Lung (tissue), 16 donors: ENCODE results near the gene DYNC2LI1. TPM values are rescaled to one million over a fixed set of nuclear protein-coding genes. Genes with fewer than 3 reads are reported as not detected.
A peak's percentile ranks its signal among the peaks of the same experiment; 100 is the strongest.
"Not testable (repeated sequence)": the region's sequence is repeated elsewhere in the genome, so short reads cannot be mapped to it uniquely, and the experiment has no call there.

Source experiments
- ATAC-seq: fragments of 200-7000 bp; cut with Tn5 transposase; one replicate; pipeline ENCODE4 v1.9.1; 2020; ENCODE audit warnings: moderate number of reproducible peaks; ENCODE audit not compliant: insufficient read depth, low FRiP score
- DNase-seq, 3 donors: peaks; one replicate each; pipeline ENCODE4 v3.0.0-alpha.2; 2013 to 2017
- H3K27ac ChIP-seq, 2 donors: one replicate each; pipeline ENCODE4 v1.5.1; 2013; ENCODE audit warnings: mild to moderate bottlenecking in 2 of 2, moderate library complexity in 2 of 2, control low read depth in 1 of 2, inconsistent platforms in 1 of 2, low read depth in 1 of 2, low read length in 1 of 2
- H3K27me3 ChIP-seq, 3 donors: one replicate each; pipeline ENCODE4 v1.5.1; 2013; ENCODE audit warnings: low read length in 2 of 3; ENCODE audit not compliant: control insufficient read depth in 3 of 3, insufficient read depth in 3 of 3
- H3K36me3 ChIP-seq, 4 donors: one replicate each; pipeline ENCODE4 v1.5.1; 2013; ENCODE audit warnings: low read length in 4 of 4, mild to moderate bottlenecking in 1 of 4, moderate library complexity in 1 of 4; ENCODE audit not compliant: control insufficient read depth in 4 of 4, insufficient read depth in 4 of 4
- H3K4me1 ChIP-seq, 5 donors: one replicate each; pipeline ENCODE4 v1.5.1; 2013; ENCODE audit warnings: low read length in 5 of 5, mild to moderate bottlenecking in 2 of 5, moderate library complexity in 1 of 5; ENCODE audit not compliant: control insufficient read depth in 5 of 5, insufficient read depth in 5 of 5
- H3K4me3 ChIP-seq: one replicate; pipeline ENCODE4 v1.5.1; 2013; ENCODE audit warnings: mild to moderate bottlenecking, control low read depth, moderate library complexity
- H3K9ac ChIP-seq, 2 donors: one replicate each; pipeline ENCODE4 v1.5.1; 2013; ENCODE audit warnings: low read length in 2 of 2, control low read depth in 1 of 2; ENCODE audit not compliant: insufficient read depth in 1 of 2
- H3K9me3 ChIP-seq, 4 donors: one replicate each; pipeline ENCODE4 v1.5.1; 2013; ENCODE audit warnings: low read length in 3 of 4, mild to moderate bottlenecking in 1 of 4, moderate library complexity in 1 of 4; ENCODE audit not compliant: control insufficient read depth in 4 of 4, insufficient read depth in 3 of 4
- WGBS, 2 donors: extraction: QIAGEN DNeasy Blood & Tissue Kit; methylation state at CpG; one replicate each; pipeline ENCODE4 v1.1.7; 2013; 5-methylcytosine and 5-hydroxymethylcytosine counted together
- long read RNA-seq, 5 donors: transcript quantifications; one replicate each; lab custom pipeline, GENCODE V29; 2026
- polyA plus RNA-seq, 2 donors: library from polyadenylated mRNA; stranded (reverse); fragments of 200-250 nt; gene quantifications; one replicate each; pipeline ENCODE4 v1.2.1, GENCODE V29; 2013
- total RNA-seq, 2 donors: library from RNA; depleted of rRNA in 1 of 2; stranded (reverse); fragments of >200 nt in 1 of 2; gene quantifications; one replicate each; pipeline ENCODE4 v1.2.1, GENCODE V29; 2014 to 2021
- TF ChIP-seq, protein P1 (sequence below): IDR thresholded peaks from 2 replicates; pipeline ENCODE4 v1.5.1; 2012; ENCODE audit warnings: mild to moderate bottlenecking; ENCODE audit errors: control extremely low read depth, extremely low read depth
- donor health status: control.
- donor health status: control.
- donor health status: Bipolar disorder and iron deficiency.
- donor health status: healthy.
- donor health status: DM: yes; HTN: yes; CAD: no.

The DYNC2LI1 gene
- total RNA-seq (10 to 100 TPM; 21.3 to 99.7 TPM), polyA plus RNA-seq (10 to 100 TPM; 15.4 to 28.5 TPM)
- long read RNA-seq, donor 1, transcript DYNC2LI1-210 (13 exons, 1,346 nt): major isoform, 6 of 13 reads
- long read RNA-seq, donor 1, transcript DYNC2LI1-201 (13 exons, 1,399 nt): minor isoform, 5 of 13 reads
- long read RNA-seq, donor 1, partial matches to known transcripts: 0 of 13 reads
- long read RNA-seq, donor 1, other reads (novel, unspliced or antisense): 0 of 13 reads
- long read RNA-seq, donor 2, partial matches to known transcripts: 0 of 8 reads
- long read RNA-seq, donor 2, other reads (novel, unspliced or antisense): 0 of 8 reads
- long read RNA-seq, donor 3, transcript DYNC2LI1-204 (6 exons, 1,133 nt): major isoform, 5 of 14 reads
- long read RNA-seq, donor 3, transcript DYNC2LI1-210 (13 exons, 1,346 nt): major isoform, 5 of 14 reads
- long read RNA-seq, donor 3, partial matches to known transcripts: 0 of 14 reads
- long read RNA-seq, donor 3, other reads (novel, unspliced or antisense): 0 of 14 reads
- long read RNA-seq, donor 4, partial matches to known transcripts: 0 of 4 reads
- long read RNA-seq, donor 4, other reads (novel, unspliced or antisense): 0 of 4 reads
- long read RNA-seq, donor 5, transcript DYNC2LI1-201 (13 exons, 1,399 nt): major isoform, 9 of 31 reads
- long read RNA-seq, donor 5, transcript DYNC2LI1-210 (13 exons, 1,346 nt): minor isoform, 6 of 31 reads
- long read RNA-seq, donor 5, transcript DYNC2LI1-204 (6 exons, 1,133 nt): minor isoform, 8 of 31 reads
- long read RNA-seq, donor 5, partial matches to known transcripts: 5 of 31 reads
- long read RNA-seq, donor 5, other reads (novel, unspliced or antisense): 0 of 31 reads

DNA sequence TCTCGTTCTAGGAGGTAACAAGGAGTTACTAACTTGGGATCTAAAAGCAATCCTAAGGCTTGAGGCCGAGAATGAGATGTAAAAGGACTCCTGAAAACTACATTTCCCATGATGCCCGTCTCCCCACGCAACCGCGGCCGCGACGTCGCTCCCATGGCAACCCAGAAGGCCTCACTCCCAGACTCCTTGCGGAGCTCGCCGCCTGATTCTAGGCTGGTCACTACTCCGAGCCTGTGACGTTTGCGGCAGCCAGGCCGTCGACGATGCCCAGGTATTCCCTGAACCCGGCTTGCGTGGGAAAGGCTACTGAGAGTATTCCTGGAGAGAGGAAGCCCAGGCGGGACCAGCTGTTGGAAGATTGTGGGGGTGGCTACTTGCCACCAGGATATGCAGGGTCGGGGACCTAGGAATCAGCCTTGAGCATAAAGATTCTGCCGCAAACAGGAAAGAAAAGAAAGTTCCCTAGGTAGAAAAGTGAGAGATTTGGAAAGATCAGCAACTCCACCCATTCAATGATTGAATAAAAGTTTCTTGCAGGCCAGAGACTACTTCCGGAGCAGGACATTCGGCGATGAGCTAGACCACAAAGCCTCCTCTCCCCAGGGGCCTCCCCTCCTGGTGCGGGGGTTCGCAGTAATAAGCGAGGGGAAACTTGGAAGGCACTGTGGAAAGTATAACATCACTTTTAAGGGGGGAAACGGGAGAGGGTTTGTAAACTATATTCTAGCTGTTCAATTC lies at the start of gene DYNC2LI1:
TSS of gene DYNC2LI1 (plus strand) at position 164 of the 738 bp plus-strand sequence. CDS start at position 264, 100 bp downstream.
- no peaks in the 10 kb centered on the region for H3K9me3 ChIP-seq
- DNase-seq: peak; percentile 94 to 97 (median 97)
- peak within 1 kb of the TSS; percentile 69 for H3K4me3 ChIP-seq
- peak within 1 kb of the TSS; percentile 76 to 90 for H3K27ac ChIP-seq
- H3K36me3 ChIP-seq: peaks cover 4 to 9% (median 7%) of the 10 kb centered on the region in 4 donors
- H3K27me3 ChIP-seq: no peaks in the 10 kb centered on the region
- TF ChIP-seq, protein P1, sequence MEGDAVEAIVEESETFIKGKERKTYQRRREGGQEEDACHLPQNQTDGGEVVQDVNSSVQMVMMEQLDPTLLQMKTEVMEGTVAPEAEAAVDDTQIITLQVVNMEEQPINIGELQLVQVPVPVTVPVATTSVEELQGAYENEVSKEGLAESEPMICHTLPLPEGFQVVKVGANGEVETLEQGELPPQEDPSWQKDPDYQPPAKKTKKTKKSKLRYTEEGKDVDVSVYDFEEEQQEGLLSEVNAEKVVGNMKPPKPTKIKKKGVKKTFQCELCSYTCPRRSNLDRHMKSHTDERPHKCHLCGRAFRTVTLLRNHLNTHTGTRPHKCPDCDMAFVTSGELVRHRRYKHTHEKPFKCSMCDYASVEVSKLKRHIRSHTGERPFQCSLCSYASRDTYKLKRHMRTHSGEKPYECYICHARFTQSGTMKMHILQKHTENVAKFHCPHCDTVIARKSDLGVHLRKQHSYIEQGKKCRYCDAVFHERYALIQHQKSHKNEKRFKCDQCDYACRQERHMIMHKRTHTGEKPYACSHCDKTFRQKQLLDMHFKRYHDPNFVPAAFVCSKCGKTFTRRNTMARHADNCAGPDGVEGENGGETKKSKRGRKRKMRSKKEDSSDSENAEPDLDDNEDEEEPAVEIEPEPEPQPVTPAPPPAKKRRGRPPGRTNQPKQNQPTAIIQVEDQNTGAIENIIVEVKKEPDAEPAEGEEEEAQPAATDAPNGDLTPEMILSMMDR: no peak
- 0 to 1% methylated on average over 31 of the region's 31 CpGs for WGBS, 2 donors
- H3K9ac ChIP-seq: peak within 1 kb of the TSS; percentile 98 to 99
- H3K4me1 ChIP-seq: peaks cover 0 to 19% (median 4%) of the 10 kb centered on the region in 5 donors
- peak; percentile 99 for ATAC-seq

DNA sequence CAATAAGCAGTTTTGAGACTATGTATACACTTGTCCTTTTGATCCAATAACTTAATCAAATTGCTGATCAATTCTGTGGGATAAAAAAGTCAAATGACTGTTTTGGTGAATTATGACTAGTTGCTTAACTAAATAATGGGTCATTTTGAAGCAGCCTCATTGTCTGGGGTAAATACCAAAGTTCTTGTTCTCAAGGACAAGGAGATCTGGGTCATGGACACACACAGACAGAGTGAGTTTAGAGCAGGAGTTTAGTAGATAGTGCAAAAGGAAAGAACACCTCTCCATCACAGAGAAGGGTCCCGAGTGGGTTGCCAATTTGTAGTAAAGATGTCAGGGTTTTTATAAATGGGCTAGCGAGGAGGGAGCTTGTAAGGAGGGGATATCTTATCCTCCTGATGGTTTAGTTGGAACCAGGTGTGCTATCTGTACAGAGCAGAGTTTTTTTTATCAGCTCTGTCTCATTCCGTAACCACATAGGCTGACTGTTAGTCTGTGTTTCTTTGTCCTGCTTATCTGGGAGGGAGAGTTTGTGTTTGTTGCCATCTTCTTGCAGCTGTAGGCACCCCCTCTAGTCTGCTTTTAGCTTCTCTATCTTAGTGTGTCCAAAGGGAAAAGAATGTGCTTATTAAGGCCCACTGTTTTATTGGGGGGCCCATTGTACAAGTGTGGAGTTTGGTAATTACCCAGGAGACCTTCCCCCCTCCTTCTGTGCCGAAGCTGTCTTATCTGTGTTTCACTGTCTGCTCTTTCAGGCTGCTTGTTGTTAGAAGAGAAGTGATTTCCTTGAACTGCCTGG lies 48.9 kb upstream of the DYNC2LI1 start:
- H3K4me1 ChIP-seq: peaks cover 0 to 12% (median 2%) of the 10 kb centered on the region in 5 donors
- H3K9ac ChIP-seq: peak overlapping the region in 1 of 2 donors; percentile 55
- H3K27me3 ChIP-seq: no peaks in the 10 kb centered on the region
- TF ChIP-seq, protein P1: no peak
- H3K27ac ChIP-seq: no peak overlapping the region
- no peaks in the 10 kb centered on the region for H3K9me3 ChIP-seq
- WGBS, 2 donors: 64 to 73% methylated on average over 4 of the region's 4 CpGs
- DNase-seq: peak; percentile 13 to 43 (median 30)
- peaks cover 0 to 40% (median 9%) of the 10 kb centered on the region in 4 donors for H3K36me3 ChIP-seq
- no peak for ATAC-seq
- H3K4me3 ChIP-seq: no peak overlapping the region

DNA sequence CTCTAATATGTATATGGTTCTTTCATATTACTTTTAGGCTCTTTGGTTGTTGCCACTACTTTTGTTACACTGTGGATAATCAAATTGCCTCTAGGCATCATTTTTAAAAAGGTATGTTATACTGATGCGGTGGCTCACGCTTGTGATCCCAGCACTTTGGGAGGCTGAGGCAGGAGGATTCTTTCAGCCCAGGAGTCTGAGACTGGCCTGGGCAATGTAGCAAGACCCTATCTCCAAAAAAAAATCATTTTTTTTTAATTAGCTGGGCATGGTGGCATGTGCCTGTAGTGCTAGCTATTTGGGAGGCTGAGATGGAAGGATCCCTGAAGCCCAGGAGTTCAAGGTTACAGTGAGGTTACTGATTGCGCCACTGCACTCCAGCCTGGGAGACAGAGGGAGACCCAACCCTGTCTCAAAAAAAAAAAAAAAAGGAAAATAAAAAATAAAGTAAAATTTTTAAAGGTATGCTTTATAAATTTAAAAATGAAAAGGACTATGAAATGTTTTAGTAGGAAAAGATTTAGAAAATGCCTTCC lies 48.1 kb upstream of the DYNC2LI1 start:
- ATAC-seq: no peak
- no peak overlapping the region for H3K9ac ChIP-seq
- H3K27ac ChIP-seq: no peak overlapping the region
- H3K4me1 ChIP-seq: peaks cover 0 to 13% (median 2%) of the 10 kb centered on the region in 5 donors
- WGBS, 2 donors: 93 to 96% methylated on average over 3 of the region's 3 CpGs
- H3K9me3 ChIP-seq: no peaks in the 10 kb centered on the region
- no peak overlapping the region for H3K4me3 ChIP-seq
- H3K36me3 ChIP-seq: peaks cover 0 to 38% (median 10%) of the 10 kb centered on the region in 4 donors
- DNase-seq: no peak
- no peaks in the 10 kb centered on the region for H3K27me3 ChIP-seq
- TF ChIP-seq, protein P1: no peak

DNA sequence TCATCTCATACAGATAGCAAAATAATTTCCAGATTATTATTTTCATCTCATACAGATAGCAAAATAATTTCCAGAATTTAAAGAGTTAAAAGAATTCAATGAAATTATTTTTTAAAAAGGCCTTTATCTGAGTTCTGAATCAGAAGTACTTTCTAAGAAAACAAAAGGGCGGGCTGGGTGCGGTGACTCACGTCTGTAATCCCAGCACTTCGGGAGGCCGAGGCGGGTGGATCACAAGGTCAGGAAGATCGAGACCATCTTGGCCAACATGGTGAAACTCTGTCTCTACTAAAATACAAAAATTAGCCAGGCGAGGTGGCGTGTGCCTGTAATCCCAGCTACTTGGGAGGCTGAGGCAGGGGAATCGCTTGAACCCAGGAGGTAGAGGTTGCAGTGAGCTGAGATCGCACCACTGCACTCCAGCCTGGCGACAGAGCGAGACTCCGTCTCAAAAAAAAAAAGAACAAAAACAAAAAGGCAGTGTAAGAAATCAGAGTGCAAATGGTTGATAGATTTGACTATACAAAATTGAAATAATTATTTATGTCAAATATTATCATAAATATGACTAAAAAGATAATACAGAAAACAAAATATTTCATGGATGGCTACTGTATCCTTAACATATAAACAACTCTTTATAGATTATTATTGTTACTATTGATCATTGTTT lies 46.7 kb upstream of the DYNC2LI1 start:
- 74 to 76% methylated on average over 11 to 14 of the region's 14 CpGs for WGBS, 2 donors
- not testable (repeated sequence) for ATAC-seq

More for the DNA sequence above, 46.7 kb upstream of the DYNC2LI1 start:
- Histone ChIP-seq H3K9ac (peak overlapping the region in 1 of 2 donors; percentile 23), H3K36me3 (peaks cover 0 to 37% (median 11%) of the 10 kb centered on the region in 4 donors), H3K4me1 (peaks cover 0 to 15% (median 2%) of the 10 kb centered on the region in 5 donors)
- not testable (repeated sequence) for H3K9me3 ChIP-seq, H3K27me3 ChIP-seq, H3K27ac ChIP-seq, DNase-seq, H3K4me3 ChIP-seq
